WTC11 (cell line): ENCODE data around the gene VDAC1.

Experiments
- ATF6 ChIP-seq: sonication (generic); formaldehyde crosslinking; IDR thresholded peaks from 2 replicates; pipeline ENCODE4 v1.8.1; 2023; ENCODE audit warnings: mild to moderate bottlenecking, missing genetic modification reagents
- CTCF ChIP-seq: fragments of 200-600 bp; IDR thresholded peaks from 2 replicates; pipeline ENCODE4 v1.8.0; 2022; ENCODE audit warnings: antibody characterized with exemption
- MAX ChIP-seq: sonication (generic); formaldehyde crosslinking; IDR thresholded peaks from 2 replicates; pipeline ENCODE4 v1.8.0; 2022; ENCODE audit warnings: mild to moderate bottlenecking, missing genetic modification reagents
- NFATC4 ChIP-seq: fragments of 250-450 bp; sonication (Bioruptor Pico); IDR thresholded peaks from 2 replicates; pipeline ENCODE4 v1.9.0; 2021; ENCODE audit warnings: mild to moderate bottlenecking
- ZNF416 ChIP-seq: fragments of 250-450 bp; sonication (Bioruptor Pico); IDR thresholded peaks from 2 replicates; pipeline ENCODE4 v1.9.0; 2021; ENCODE audit warnings: mild to moderate bottlenecking, inconsistent platforms

GRCh38 chr5:133996683-133997252 lies 8.0 kb downstream of the VDAC1 start:
- peak; percentile 43; the same call in 1 of the 2 replicates for TF ChIP-seq CTCF
- no peak for TF ChIP-seq ZNF416 (CRISPR knock-in tag)
- TF ChIP-seq ATF6 (CRISPR knock-in tag), result no peak
- TF ChIP-seq MAX (CRISPR knock-in tag), result no peak
- no peak for TF ChIP-seq NFATC4 (CRISPR knock-in tag)
